Measurements from ENCODE around the gene OR6X1.

DNA sequence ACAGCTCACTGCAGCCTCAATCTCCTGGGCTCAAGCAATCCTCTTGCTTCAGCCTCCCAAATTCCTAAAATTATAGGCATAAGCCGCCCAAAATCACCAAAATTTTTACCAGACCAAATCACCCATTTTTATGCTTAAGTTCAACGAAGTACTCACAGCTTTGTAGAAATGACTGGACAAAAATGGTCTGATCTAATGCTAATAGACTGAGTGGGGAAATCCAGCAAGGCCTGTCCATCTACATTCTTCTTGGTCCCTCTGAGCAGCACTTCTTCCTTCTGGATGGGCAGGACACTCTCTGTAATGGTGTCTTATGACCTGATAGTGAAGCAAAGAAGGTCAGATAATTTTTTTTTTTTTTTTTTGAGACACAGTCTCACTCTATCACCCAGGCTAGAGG, 18.7 kb upstream of the OR6X1 start:
- no peak for TF ChIP-seq CTCF (IDR thresholded peaks at IDR 0.05)
- no peak for TF ChIP-seq POLR2A (IDR thresholded peaks at IDR 0.05)
